ENCODE measurements around the gene STAG3.
"Not testable (repeated sequence)": the region's sequence is repeated elsewhere in the genome, so short reads cannot be mapped to it uniquely, and the experiment has no call there.

The STAG3 gene

GRCh38 chr7:100212631-100213286, 35.0 kb downstream of the STAG3 start:
- DNase-seq (ENCODE audit: low read depth in 2 of 2): no peak

DNA sequence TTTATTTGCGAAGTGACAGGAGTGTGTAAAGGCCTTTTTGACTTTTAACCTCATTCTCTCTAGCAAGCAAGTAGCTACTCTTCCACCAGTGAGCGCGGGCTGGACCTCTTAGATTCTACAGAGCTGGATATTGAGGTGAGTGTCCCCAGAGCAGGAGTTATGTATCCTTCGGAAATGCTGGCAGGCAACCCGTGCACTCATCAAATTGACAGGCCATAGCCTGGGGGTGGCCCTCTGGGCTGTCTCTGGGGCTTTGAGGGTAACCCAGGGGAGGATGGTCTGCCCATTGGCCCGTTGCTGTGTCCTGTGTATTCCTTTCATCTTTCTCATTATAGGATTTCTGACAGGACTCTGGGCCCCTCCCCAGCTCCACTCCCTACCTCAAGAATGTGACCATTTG, 36.0 kb downstream of the STAG3 start:
- DNase-seq (ENCODE audit: low read depth in 2 of 2): no peak

DNA sequence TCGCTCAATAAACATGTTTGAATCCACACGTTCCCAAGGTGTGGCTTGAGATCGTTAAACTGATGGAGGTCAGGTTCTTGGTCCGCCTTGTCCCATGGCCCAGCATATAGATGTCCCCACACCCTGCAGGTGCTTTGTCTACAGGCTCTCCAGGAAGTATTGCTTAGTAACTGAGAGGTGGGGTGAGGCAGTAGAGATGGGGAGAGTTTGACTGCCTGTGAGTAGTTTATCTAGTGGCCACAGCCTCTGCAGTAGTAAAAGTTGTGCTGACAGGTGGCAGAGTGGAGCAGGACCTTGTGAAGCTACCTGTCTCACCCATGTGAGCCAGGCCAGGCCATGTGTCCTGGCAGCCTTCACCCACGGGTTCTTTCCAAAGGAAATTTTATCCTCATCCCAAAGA, 36.6 kb downstream of the STAG3 start:
- not testable (repeated sequence) for DNase-seq (ENCODE audit: low read depth in 2 of 2)

GRCh38 chr7:100215895-100216294, 38.2 kb downstream of the STAG3 start:
- no peak for DNase-seq (ENCODE audit: low read depth in 2 of 2)

GRCh38 chr7:100217934-100218333, 40.2 kb downstream of the STAG3 start:
- peak; percentile 66 to 72 for DNase-seq (ENCODE audit: low read depth in 2 of 2)

DNA sequence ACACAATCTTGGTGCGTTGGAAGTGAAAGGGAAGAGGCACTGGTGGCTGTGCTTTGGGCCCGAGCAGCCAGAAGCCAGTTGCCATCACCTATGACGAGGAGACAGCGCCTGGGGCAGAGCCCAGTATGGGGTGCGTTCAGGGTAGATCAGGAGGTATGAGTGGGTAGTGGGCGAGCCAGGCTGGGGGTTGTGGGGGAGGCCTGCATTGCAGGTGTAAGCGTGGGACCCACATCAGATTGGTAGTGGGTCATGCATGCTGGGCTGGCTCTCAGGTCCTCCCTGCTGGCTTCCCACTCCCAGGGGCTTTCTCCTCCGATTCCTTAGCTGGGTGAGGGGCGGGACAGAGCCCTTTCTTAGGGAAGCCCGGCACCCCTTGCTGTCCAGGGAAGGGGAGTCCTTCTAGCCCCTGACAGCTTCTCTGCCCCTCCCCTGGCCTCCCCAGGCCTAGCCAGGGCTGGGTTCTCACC, 41.6 kb downstream of the STAG3 start:
- no peak for DNase-seq (ENCODE audit: low read depth in 2 of 2)

DNA sequence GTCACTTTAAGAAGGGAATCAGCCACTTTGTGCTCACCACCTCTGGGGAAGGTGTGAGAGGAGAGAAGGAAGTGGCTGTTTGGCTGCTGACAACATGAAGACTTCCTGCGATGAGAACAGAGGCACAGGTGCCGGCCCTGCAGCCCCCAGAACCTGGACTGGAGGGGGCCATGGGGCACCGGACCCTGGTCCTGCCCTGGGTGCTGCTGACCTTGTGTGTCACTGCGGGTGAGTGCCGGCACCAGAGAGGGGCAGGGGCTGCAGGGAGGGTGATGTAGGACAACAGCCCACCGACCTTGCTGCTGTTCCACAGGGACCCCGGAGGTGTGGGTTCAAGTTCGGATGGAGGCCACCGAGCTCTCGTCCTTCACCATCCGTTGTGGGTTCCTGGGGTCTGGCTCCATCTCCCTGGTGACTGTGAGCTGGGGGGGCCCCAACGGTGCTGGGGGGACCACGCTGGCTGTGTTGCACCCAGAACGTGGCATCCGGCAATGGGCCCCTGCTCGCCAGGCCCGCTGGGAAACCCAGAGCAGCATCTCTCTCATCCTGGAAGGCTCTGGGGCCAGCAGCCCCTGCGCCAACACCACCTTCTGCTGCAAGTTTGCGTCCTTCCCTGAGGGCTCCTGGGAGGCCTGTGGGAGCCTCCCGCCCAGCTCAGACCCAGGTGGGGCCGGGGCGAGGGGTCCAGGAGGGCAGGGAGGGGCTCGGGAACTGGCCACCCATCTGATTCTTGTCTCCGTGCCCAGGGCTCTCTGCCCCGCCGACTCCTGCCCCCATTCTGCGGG, 42.3 kb downstream of the STAG3 start, which contains the start of gene PVRIG:
Gene PVRIG, plus strand, starts transcription at position 149 of the 785 bp plus-strand sequence. Its CDS starts 22 bp downstream, at position 171.
- DNase-seq (ENCODE audit: low read depth in 2 of 2): peak in 1 of 2 donors; percentile 34

DNA sequence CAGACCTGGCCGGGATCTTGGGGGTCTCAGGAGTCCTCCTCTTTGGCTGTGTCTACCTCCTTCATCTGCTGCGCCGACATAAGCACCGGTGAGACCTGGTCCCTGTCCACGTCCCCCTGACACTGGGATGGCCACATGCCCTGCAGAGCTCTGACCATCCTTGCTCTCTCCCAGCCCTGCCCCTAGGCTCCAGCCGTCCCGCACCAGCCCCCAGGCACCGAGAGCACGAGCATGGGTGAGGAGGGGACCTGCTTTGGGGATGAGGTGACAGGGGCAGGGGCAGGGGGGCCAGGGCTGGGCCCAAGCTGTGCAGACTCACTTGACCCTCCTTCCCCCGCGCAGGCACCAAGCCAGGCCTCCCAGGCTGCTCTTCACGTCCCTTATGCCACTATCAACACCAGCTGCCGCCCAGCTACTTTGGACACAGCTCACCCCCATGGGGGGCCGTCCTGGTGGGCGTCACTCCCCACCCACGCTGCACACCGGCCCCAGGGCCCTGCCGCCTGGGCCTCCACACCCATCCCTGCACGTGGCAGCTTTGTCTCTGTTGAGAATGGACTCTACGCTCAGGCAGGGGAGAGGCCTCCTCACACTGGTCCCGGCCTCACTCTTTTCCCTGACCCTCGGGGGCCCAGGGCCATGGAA, 43.0 kb downstream of the STAG3 start:
- DNase-seq (ENCODE audit: low read depth in 2 of 2): peak in 1 of 2 donors; percentile 36

DNA sequence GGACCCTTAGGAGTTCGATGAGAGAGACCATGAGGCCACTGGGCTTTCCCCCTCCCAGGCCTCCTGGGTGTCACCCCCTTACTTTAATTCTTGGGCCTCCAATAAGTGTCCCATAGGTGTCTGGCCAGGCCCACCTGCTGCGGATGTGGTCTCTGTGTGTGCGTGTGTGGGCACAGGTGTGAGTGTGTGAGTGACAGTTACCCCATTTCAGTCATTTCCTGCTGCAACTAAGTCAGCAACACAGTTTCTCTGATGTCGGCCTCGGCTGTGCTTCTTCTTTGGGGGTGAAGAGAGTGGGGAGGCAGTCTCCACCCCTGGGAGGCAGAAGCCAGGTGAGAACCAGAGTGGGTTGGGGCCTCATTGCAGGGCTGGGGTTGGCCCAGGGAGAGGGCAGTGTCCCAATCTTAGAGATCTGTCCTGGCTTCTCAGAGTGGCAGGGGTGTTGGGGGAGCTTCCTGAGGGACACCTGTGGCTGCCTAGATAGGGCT, 43.6 kb downstream of the STAG3 start:
- peak; percentile 59 to 60 for DNase-seq (ENCODE audit: low read depth in 2 of 2)

DNA sequence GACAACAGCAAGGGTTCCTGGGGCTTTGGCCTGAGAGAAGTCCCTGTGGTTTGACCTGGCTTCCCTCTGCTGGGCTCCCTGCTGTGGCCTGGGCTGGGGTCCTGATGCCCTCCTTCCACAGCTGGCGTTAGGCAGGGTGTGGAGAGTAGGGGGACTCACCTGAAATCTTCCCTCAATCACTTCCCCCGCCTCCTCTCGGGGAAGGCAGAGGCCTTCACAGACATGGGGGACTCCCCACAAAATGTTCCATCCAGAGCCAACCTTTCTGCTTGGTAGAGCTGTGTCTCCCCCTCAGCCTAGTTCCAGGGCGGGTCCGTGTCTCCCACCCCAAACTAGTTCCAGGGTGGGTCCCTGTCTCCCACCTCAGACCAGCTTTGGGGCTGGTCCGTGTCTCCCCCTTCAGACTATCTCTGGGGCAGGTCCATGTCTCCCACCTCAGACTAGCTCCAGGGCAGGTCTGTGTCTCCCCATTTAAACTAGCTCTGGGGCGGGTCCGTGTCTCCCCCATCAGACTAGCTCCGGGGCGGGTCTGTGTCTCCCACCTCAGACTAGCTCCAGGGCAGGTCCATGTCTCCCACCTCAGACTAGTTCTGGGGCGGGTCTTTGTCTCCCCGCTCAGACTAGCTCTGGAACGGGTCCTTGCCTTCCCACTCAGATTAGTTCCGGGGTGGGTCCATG, 44.2 kb downstream of the STAG3 start:
- DNase-seq (ENCODE audit: low read depth in 2 of 2): peak in 1 of 2 donors; percentile 33

DNA sequence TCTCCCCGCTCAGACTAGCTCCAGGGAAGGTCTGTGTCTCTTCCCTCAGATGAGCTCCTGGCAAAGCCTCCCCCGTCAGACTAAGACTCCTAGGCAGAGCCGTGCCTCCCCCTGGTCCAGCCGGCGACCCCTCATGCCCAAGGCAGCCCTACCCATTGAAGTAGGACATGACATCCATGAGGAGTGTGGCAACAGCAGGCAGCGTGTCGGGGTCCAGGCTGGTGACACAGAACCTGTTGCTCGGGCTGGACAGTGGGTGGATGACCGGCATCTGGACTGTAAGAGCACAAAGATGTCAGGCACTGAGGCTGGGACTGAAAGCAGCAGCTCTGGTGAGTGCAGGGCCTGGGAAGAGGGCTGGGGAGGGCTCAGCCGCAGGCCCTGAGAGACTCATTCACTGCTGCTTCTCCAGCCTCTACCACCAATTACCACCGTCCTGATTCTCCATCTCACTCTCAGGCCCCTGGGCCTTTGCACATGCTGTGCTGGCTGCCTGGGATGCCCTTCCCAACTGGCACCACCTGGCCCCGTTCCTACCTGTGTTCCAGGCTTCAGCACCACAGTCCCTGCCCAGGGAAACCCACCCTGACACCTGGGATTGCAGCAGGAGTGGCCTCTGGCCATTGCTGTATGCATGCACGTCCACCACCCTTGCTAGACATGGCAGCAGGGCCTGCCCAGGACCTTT, 44.9 kb downstream of the STAG3 start:
- DNase-seq (ENCODE audit: low read depth in 2 of 2): no peak

DNA sequence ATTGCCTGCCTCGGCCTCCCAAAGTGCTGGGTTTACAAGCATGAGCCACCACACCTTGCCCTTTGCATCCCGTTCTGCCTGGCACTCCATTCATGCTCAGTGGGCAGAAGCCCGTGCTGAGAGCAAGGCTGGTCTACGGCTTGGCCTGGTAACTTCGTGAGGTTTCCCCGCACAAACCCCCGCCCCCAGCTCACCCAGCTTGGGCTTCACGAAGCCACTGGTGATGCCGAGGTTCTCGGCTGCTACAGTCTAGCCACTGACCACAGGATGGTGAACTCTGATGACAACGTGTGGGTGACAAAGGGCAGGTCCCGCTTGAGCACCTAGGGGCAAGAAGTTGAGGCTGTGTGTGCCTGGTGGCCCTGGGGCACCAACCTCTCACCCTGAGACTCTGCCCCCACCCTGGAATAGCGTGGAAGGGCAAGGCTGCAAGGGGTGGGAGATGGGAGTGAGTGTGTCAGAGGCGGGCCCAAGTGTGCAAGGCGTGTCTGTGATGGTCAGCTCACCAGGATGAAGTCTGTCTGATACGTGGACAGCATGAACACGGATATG, 45.7 kb downstream of the STAG3 start:
- not testable (repeated sequence) for DNase-seq (ENCODE audit: low read depth in 2 of 2)

DNA sequence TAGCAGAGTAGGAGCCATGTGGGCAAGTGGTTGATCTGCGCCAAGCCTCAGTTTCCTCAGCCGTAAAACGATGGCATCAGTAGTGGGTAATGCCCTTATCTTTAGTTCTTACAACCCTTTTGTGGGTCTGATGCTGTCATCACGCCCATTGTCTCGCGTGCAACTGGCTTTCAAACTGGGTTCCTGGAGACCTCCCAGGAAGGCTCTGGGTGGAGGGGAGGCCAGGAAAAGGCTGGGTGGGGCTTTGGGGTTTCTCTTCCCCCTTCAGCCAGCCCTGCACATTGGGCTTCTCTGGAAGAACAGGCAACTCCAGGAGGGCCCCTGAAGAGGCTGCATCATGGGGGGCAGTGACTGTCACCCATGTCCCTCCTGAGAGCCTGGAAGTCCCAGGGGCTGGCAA, 47.2 kb downstream of the STAG3 start:
- not testable (repeated sequence) for DNase-seq (ENCODE audit: low read depth in 2 of 2)

DNA sequence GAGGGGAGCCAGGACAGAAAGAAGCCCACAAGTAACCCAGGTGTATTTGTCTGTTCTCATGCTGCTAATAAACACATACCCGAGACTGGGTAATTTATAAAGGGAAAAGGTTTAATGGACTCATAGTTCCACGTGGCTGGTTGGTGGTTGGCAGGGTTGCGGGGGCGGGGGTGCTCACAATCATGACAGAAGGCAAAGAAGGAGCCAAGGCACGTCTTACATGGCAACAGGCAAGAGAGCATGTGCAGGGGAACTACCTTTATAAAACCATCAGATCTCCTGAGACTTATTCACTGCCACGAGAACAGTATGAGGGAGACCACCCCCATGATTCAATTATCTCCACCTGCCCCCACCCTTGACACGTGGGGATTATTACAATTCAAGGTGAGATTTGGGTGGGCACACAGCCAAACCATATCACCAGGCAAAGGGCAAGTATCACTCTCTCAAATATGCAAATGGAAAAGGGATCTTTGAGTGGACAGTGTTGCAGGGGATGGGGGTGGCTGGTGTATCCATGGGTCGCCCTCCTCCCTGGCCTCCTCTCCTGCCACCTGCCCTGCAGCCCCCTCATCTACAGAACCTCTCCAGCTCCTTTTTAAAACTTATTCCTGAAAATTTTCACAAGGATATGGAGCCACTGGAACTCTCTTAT, 57.1 kb downstream of the STAG3 start:
- not testable (repeated sequence) for DNase-seq (ENCODE audit: low read depth in 2 of 2)

DNA sequence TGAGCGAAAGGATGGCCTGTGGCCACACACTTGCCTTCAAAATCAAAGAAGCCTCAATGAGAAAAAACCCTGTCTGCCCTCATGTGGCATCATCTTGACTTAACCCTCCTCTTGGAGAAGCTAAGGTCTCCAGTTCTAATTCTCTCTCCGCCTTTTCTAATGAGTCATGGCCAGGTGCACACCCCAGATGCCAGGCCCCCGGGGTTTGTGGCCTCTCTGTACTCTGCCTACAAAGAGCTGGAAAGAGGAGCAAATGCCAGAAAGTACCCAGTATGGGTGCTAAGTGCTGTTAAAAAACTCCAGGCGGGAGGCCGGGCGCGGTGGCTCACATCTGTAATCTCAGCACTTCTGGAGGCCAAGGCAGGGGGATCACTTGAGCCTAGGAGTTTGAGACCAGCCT, 62.3 kb downstream of the STAG3 start:
- DNase-seq (ENCODE audit: low read depth in 2 of 2): not testable (repeated sequence)

DNA sequence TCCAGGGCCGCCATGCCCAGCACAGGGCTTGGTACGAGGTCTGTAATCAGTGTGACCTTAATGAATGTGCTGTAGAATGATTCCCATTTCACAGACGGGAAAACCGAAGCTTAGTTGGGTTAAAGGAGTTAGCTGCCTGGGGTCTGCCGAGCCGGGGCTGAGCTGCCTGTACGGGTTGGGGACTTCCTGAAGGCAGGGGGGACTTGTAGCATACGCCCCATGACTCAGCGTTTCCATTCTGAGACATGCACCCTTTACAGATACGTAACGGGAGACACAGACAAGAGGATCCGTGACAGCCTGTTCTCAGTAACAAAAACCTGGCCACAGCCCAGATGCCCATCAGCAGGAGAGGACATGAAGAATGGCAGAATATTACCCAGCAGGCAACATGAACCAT, 65.7 kb downstream of the STAG3 start:
- peak; percentile 36 to 43 for DNase-seq (ENCODE audit: low read depth in 2 of 2)

DNA sequence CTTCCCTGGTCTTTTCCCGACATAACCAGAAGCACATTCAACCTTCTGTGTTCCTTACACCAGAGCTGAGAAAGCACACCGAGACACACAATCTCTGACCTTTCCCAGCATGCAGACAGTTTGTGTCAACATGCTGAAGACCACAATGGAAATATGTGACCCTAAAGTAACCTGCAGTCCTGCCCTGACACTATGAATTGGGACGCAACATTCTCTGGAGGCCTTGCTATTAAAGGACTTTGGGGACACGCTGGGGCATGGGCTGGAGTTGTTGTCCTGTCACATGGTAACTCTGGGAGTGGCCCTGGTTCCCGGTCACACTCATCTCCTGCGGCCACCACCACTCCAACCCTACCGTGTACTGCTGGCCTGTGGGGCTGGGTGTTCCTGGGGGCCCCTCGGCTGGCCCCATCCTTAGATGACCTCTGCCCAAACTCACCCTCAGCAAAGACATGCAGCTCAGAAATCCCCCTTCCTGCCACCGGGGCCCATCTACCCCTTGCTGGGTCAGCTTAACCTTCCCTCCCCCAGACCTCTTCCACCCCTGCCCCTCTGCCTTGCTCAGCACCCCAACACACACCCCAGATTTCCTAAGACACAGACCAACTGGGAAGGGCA, 67.4 kb downstream of the STAG3 start:
- not testable (repeated sequence) for DNase-seq (ENCODE audit: low read depth in 2 of 2)

DNA sequence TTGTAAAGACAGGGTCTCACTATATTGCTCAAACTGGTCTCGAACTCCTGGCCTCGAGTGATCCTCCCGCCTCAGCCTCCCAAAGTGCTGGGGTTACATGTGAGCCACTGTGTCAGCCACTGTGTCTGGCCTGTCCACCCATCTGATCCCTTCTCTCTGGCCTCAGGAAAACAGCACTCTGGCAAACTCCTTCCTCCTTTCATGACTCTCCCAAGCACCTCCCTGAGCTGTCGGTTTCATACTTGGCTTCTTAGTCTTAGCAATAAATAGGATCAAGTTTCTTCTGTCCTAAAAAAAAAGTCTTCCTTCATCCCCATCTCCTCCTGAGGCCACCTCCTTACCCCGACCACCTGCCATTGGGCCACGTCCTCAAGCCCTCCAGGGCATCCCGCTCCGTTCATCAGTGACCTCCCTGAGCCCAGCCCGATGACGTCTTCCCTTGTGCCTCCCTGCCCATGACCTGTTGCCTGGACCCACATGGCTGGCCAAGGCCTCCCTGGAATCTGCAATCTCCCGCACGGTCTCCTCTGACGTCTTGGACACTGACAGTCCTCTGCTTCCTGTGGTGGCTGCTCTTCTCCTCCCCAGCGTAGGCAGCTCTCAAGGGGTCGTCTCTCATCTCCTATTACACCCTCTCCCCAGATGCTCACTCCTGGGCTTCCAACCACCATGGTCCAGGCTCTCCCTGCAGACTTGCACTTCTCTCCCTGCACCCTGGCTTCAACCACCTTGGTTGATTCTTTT, 68.6 kb downstream of the STAG3 start:
- DNase-seq (ENCODE audit: low read depth in 2 of 2): not testable (repeated sequence)

DNA sequence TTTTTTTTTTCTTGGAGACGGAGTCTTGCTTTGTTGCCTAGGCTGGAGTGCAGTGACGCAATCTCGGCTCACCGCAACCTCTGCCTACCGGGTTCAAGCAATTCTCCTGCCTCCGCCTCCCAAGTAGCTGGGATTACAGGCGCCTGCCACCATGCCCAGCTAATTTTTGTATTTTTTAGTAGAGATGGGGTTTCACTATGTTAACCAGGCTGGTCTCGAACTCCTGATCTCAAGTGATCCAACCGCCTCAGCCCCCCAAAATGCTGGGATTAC, 69.1 kb downstream of the STAG3 start:
- DNase-seq (ENCODE audit: low read depth in 2 of 2): not testable (repeated sequence)

Measured in stimulated activated CD4-positive, alpha-beta T cell treated with anti-CD3 and anti-CD28 coated beads, Interleukin-1b, Interleukin-23, amount 100 ng/mL, for 4 hours (primary cell).